ENCODE measurements around the gene DSCAML1.

- TF ChIP-seq POLR2A (IDR thresholded peaks at IDR 0.05; ENCODE audit: low read depth, low read length) (no peak), POLR2AphosphoS5 (IDR thresholded peaks at IDR 0.05; ENCODE audit: low read depth, low read length) (no peak), SPI1 (IDR thresholded peaks at IDR 0.05; ENCODE audit: low read depth, low read length) (no peak), POU2F2 (IDR thresholded peaks at IDR 0.05; ENCODE audit: low read depth, low read length) (no peak)
Observed at GRCh38 chr11:117687776-117688175, 109.2 kb downstream of the DSCAML1 start.

Measured in GM12891 (cell line).